Measurements from ENCODE around the gene F5.

- TF ChIP-seq CTCF (conservative IDR thresholded peaks at IDR 0.05; ENCODE audit: low read length) (no peak), EZH2phosphoT487 (IDR thresholded peaks at IDR 0.05; ENCODE audit: borderline replicate concordance, low read depth, low read length) (no peak)
Observed at GRCh38 chr1:169568497-169568896, 17.8 kb downstream of the F5 start.

Measured in OCI-LY7 (cell line).